ENCODE measurements around the gene SLC2A9. TPM values are rescaled to one million over a fixed set of nuclear protein-coding genes. Genes with fewer than 3 reads are reported as not detected.

The SLC2A9 gene
- total RNA-seq, 2 donors from 2014 or later: 0.95 to 1.9 TPM

DNA sequence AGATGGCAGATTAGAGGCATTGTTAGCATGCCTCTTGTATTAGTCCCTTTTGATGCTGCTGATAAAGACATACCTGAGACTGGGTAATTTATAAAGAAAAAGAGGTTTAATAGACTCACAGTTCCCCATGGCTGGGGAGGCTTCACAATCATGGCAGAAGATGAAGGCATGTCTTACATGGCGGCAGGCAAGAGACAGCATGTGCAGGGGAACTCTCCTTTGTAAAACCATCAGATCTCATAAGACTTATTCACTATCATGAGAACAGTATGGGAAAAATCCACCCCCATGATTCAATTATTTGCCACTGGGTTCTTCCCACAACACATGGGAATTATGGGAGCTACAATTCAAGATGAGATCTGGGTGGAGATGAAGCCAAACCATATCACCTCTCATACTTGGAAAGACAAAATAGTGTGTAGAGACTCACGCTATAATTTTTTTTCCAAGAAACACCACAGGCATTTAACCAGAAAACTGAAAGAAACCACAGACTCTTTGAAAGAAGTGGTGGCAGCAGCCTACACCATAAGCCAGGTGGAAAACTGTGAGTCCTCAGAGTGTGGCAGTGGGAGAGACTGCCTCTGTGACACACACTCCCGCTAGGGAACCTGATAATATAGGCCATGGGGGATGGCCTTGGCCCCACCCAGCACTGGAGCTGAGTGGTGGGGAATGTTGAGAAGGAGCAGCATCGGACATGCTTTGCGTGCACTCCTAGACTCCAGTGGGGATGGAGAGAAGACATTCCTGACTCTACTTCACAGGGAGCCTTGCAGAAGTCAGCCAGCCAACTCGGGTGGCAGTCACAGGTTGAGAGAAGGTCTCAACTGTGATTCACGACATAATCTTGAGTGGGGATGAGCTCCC lies 51.5 kb downstream of the SLC2A9 start:
- TF ChIP-seq, protein P1, sequence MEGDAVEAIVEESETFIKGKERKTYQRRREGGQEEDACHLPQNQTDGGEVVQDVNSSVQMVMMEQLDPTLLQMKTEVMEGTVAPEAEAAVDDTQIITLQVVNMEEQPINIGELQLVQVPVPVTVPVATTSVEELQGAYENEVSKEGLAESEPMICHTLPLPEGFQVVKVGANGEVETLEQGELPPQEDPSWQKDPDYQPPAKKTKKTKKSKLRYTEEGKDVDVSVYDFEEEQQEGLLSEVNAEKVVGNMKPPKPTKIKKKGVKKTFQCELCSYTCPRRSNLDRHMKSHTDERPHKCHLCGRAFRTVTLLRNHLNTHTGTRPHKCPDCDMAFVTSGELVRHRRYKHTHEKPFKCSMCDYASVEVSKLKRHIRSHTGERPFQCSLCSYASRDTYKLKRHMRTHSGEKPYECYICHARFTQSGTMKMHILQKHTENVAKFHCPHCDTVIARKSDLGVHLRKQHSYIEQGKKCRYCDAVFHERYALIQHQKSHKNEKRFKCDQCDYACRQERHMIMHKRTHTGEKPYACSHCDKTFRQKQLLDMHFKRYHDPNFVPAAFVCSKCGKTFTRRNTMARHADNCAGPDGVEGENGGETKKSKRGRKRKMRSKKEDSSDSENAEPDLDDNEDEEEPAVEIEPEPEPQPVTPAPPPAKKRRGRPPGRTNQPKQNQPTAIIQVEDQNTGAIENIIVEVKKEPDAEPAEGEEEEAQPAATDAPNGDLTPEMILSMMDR (conservative IDR thresholded peaks at IDR 0.05): no peak
- Histone ChIP-seq H3K36me3 (ENCODE audit: control insufficient read depth, insufficient read depth, low read length) (no peaks in the 10 kb centered on the region), H3K9me3 (ENCODE audit: control insufficient read depth, low read length) (no peaks in the 10 kb centered on the region), H3K27me3 (ENCODE audit: control insufficient read depth, insufficient read depth, low read length, poor library complexity, severe bottlenecking) (no peaks in the 10 kb centered on the region), H3K4me1 (ENCODE audit: control insufficient read depth, insufficient read depth, low read length) (no peaks in the 10 kb centered on the region), H3K9ac (ENCODE audit: extremely low read depth, low read length, poor library complexity, severe bottlenecking) (no peak overlapping the region), H3K4me3 (ENCODE audit: low read length) (no peak overlapping the region), H3K27ac (ENCODE audit: low read depth, low read length) (no peak overlapping the region)
- DNase-seq: no peak
- H3K27me3 Mint-ChIP-seq (ENCODE audit: insufficient read depth): peaks cover 2% of the 10 kb centered on the region
- no peak overlapping the region for H3K27ac Mint-ChIP-seq
- no peak overlapping the region for H3K4me3 Mint-ChIP-seq
- 85 to 93% methylated on average over 4 to 7 of the region's 7 CpGs for WGBS, 2 experiments (ENCODE audit: insufficient coverage in 1 of 2, insufficient read length in 1 of 2)
- no peaks in the 10 kb centered on the region for H3K4me1 Mint-ChIP-seq
- H3K36me3 Mint-ChIP-seq (ENCODE audit: low read depth): no peaks in the 10 kb centered on the region
- peaks cover 14% of the 10 kb centered on the region for H3K9me3 Mint-ChIP-seq

DNA sequence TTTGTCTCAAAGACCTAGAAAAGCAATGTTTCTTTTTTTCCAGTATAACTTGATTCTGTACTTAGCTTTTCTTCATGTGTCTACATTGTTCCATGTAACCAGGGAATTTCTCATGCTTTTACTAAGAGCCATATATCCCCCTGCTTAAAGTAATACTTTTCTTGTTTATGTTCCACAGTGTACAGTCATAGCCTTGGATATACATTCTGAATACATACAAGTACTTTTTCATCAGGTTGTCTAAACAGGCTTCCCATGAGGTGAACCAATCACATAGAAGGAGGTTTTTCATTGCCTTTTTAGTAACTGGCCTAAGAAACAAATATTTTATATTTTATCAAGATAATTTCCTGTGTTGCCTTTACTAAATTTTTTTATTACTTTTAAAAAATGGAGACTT lies 52.8 kb downstream of the SLC2A9 start:
- Mint-ChIP-seq H3K36me3 (ENCODE audit: low read depth) (no peaks in the 10 kb centered on the region), H3K27ac (no peak overlapping the region)
- no peak for DNase-seq

DNA sequence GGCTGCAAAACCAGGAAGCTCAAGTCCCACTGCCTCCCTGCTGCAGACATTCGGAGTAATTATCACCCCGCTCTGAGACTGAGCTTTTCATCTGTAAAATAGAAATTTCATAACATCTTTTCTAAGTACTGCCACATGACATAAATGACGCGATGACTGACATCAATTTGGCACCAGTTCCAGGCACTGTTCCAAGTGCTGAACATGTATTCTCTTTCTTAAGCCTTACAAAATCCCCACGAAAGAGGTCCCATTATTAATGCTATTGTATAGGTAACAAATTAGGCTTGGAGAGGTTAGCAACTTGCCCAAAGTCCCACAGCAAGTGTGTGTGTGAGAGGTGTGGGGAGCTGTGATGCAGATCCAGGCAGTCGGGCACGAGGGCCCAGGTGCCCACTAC lies 56.4 kb downstream of the SLC2A9 start:
- peaks cover 22% of the 10 kb centered on the region for H3K27me3 Mint-ChIP-seq (ENCODE audit: insufficient read depth)
- no peaks in the 10 kb centered on the region for H3K27me3 ChIP-seq (ENCODE audit: control insufficient read depth, insufficient read depth, low read length, poor library complexity, severe bottlenecking)
- 93% methylated on average over 3 to 7 of the region's 7 CpGs for WGBS, 2 experiments (ENCODE audit: insufficient coverage in 1 of 2, insufficient read length in 1 of 2)

More for the DNA sequence above, 52.8 kb downstream of the SLC2A9 start:
- Mint-ChIP-seq H3K27me3 (ENCODE audit: insufficient read depth) (peaks cover 5% of the 10 kb centered on the region), H3K4me1 (no peaks in the 10 kb centered on the region), H3K9me3 (peaks cover 14% of the 10 kb centered on the region), H3K4me3 (no peak overlapping the region)
- no peaks in the 10 kb centered on the region for H3K4me1 ChIP-seq (ENCODE audit: control insufficient read depth, insufficient read depth, low read length)
- no peak overlapping the region for H3K27ac ChIP-seq (ENCODE audit: low read depth, low read length)
- TF ChIP-seq, protein P1 (conservative IDR thresholded peaks at IDR 0.05): no peak
- H3K36me3 ChIP-seq (ENCODE audit: control insufficient read depth, insufficient read depth, low read length): no peaks in the 10 kb centered on the region
- H3K27me3 ChIP-seq (ENCODE audit: control insufficient read depth, insufficient read depth, low read length, poor library complexity, severe bottlenecking): no peaks in the 10 kb centered on the region
- H3K9me3 ChIP-seq (ENCODE audit: control insufficient read depth, low read length): no peaks in the 10 kb centered on the region
- H3K9ac ChIP-seq (ENCODE audit: extremely low read depth, low read length, poor library complexity, severe bottlenecking): no peak overlapping the region
- H3K4me3 ChIP-seq (ENCODE audit: low read length): no peak overlapping the region

More for the DNA sequence above, 56.4 kb downstream of the SLC2A9 start:
- DNase-seq: no peak
- no peaks in the 10 kb centered on the region for H3K4me1 Mint-ChIP-seq
- H3K9me3 Mint-ChIP-seq: peaks cover 16% of the 10 kb centered on the region
- Histone ChIP-seq H3K9me3 (ENCODE audit: control insufficient read depth, low read length) (no peaks in the 10 kb centered on the region), H3K36me3 (ENCODE audit: control insufficient read depth, insufficient read depth, low read length) (no peaks in the 10 kb centered on the region), H3K9ac (ENCODE audit: extremely low read depth, low read length, poor library complexity, severe bottlenecking) (no peak overlapping the region), H3K27ac (ENCODE audit: low read depth, low read length) (no peak overlapping the region), H3K4me1 (ENCODE audit: control insufficient read depth, insufficient read depth, low read length) (no peaks in the 10 kb centered on the region), H3K4me3 (ENCODE audit: low read length) (no peak overlapping the region)
- H3K27ac Mint-ChIP-seq: no peak overlapping the region
- TF ChIP-seq, protein P1 (conservative IDR thresholded peaks at IDR 0.05): no peak
- H3K4me3 Mint-ChIP-seq: no peak overlapping the region
- H3K36me3 Mint-ChIP-seq (ENCODE audit: low read depth): no peaks in the 10 kb centered on the region

Measured in endodermal cell (in vitro differentiated cells).